Esophagus muscularis mucosa (tissue), 4 donors: ENCODE data around the gene SPDYE2B. TPM values are rescaled to one million over a fixed set of nuclear protein-coding genes. Genes with fewer than 3 reads are reported as not detected.
"Not testable (repeated sequence)": the region's sequence is repeated elsewhere in the genome, so short reads cannot be mapped to it uniquely, and the experiment has no call there.

Experiments
- DNase-seq: peaks from one replicate; pipeline ENCODE4 v3.0.0-alpha.2; 2017; ENCODE audit errors: extremely low spot score
- H3K27ac ChIP-seq, 4 donors: fragments of 200-600 bp; sonication (generic); replicated peaks in 1 of 4; 1 replicate in 3 of 4; 2 replicates in 1 of 4; pipeline ENCODE4 v1.5.1; 2016 to 2019; ENCODE audit warnings: mild to moderate bottlenecking in 1 of 4
- H3K27me3 ChIP-seq, 4 donors: fragments of 200-600 bp; sonication (generic); one replicate each; pipeline versions ENCODE4 v1.5.1 to v1.6.0; 2016 to 2019
- H3K36me3 ChIP-seq, 4 donors: fragments of 200-600 bp; sonication (generic); one replicate each; pipeline ENCODE4 v1.5.1; 2016 to 2019
- H3K4me1 ChIP-seq, 4 donors: fragments of 200-600 bp; sonication (generic); one replicate each; pipeline ENCODE4 v1.5.1; 2016 to 2019
- H3K4me3 ChIP-seq, 4 donors: fragments of 200-600 bp; sonication (generic); 1 replicate in 2 of 4; 2 replicates in 2 of 4; pipeline ENCODE4 v1.5.1; 2016 to 2019; ENCODE audit warnings: mild to moderate bottlenecking in 4 of 4, moderate library complexity in 1 of 4
- H3K9me3 ChIP-seq, 4 donors: fragments of 200-600 bp; sonication (generic); 1 replicate in 3 of 4; 2 replicates in 1 of 4; pipeline ENCODE4 v1.5.1; 2016 to 2019
- WGBS: methylation state at CpG from one replicate; pipeline ENCODE4 v1.1.5; 2018; 5-methylcytosine and 5-hydroxymethylcytosine counted together
- intact Hi-C: fragments of 100-400 bp; cut with DNase I; formaldehyde crosslinking; loops from one replicate; pipeline ENCODE4 v1.15.1; 2023
- total RNA-seq, 4 donors: library from RNA; depleted of rRNA; stranded (reverse); fragments of >200 nt; gene quantifications; one replicate each; pipeline versions ENCODE4 v1.1.0 to v1.2.1, GENCODE V29; 2016

Gene SPDYE2B
- total RNA-seq, 4 donors from 2014 or later: not detected

GRCh38 chr7:102616507-102617125 lies 33.5 kb upstream of the SPDYE2B start, which contains the start of gene RASA4:
TSS of gene RASA4 (minus strand) at chr7:102616756. CDS start at chr7:102616689, 67 bp downstream.
- no CpG with 5 or more reads among the region's 62 CpGs for WGBS
- intact Hi-C loops, H3K36me3 ChIP-seq, H3K4me1 ChIP-seq, H3K9me3 ChIP-seq, H3K27me3 ChIP-seq: not testable (repeated sequence)
- Histone ChIP-seq H3K4me3 (peak within 1 kb of the TSS; percentile 51 to 64 (median 54)), H3K27ac (peak within 1 kb of the TSS in 2 of 4 donors; percentile 62)
- DNase-seq: peak; percentile 87

GRCh38 chr7:102618122-102618521 lies 32.0 kb upstream of the SPDYE2B start:
- H3K4me3 ChIP-seq, intact Hi-C loops, H3K36me3 ChIP-seq, H3K9me3 ChIP-seq, H3K27me3 ChIP-seq, H3K4me1 ChIP-seq, H3K27ac ChIP-seq: not testable (repeated sequence)
- no CpG with 5 or more reads among the region's 8 CpGs for WGBS
- peak; percentile 75 for DNase-seq

- H3K4me1 ChIP-seq, H3K27ac ChIP-seq, H3K27me3 ChIP-seq, H3K36me3 ChIP-seq, H3K4me3 ChIP-seq, DNase-seq, H3K9me3 ChIP-seq, intact Hi-C loops: not testable (repeated sequence)
- WGBS: no CpG with 5 or more reads among the region's 8 CpGs
These were observed 22.7 kb upstream of the SPDYE2B start for GRCh38 chr7:102627271-102627904.

GRCh38 chr7:102630622-102631021 lies 19.5 kb upstream of the SPDYE2B start:
- DNase-seq, H3K4me3 ChIP-seq, H3K27me3 ChIP-seq, H3K27ac ChIP-seq, H3K4me1 ChIP-seq, H3K36me3 ChIP-seq, intact Hi-C loops, H3K9me3 ChIP-seq: not testable (repeated sequence)
- 60% methylated on average over 6 of the region's 9 CpGs for WGBS

DNA sequence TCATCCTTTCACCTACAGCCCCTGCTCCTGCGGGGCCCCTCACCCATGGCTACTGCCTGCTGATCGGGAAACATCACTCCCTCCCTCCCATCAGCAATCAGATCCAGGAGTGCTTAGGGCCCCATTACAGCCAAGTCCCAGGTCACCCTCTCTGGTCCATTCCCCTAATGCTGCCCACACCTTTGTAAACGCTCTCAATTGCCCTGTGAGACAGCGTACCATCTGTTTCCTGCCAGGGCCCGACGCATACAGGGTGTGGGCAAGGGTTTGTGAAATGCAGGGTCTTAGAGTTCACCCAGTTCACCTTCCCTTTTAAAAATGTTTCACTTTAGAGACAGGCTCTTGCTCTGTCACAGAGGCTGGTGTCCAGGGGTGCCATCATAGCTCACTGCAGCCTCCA lies 15.8 kb upstream of the SPDYE2B start:
- DNase-seq, H3K27me3 ChIP-seq, intact Hi-C loops, H3K4me1 ChIP-seq, H3K9me3 ChIP-seq, H3K27ac ChIP-seq, H3K4me3 ChIP-seq: not testable (repeated sequence)
- peaks cover 0 to 14% (median 0%) of the 10 kb centered on the region in 4 donors for H3K36me3 ChIP-seq
- 83% methylated on average over 2 of the region's 6 CpGs for WGBS

GRCh38 chr7:102635354-102635753 lies 14.8 kb upstream of the SPDYE2B start:
- intact Hi-C loops, H3K27ac ChIP-seq, DNase-seq, H3K4me1 ChIP-seq, H3K4me3 ChIP-seq, H3K27me3 ChIP-seq, H3K9me3 ChIP-seq: not testable (repeated sequence)
- H3K36me3 ChIP-seq: peaks cover 0 to 14% (median 0%) of the 10 kb centered on the region in 4 donors
- WGBS: no CpG with 5 or more reads among the region's 5 CpGs

DNA sequence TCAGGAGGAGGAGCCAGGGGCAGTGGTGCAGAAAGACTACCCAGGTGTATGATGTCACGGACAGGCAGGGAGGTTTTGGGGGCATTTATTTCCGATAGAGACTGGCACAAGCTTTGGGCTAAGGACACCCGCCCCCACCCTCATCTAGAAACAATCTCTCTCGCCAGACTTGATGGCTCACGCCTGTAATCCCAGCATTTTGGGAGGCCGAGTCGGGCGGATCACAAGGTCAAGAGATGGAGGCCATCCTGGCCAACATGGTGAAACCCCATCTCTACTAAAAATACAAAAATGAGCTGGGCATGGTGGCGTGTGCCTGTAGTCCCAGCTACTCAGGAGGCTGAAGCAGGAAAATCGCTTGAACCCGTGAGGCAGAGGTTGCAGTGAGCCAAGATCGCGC lies 13.2 kb upstream of the SPDYE2B start:
- 84% methylated on average over 8 of the region's 13 CpGs for WGBS
- intact Hi-C loops, H3K9me3 ChIP-seq, H3K4me3 ChIP-seq, H3K27me3 ChIP-seq, H3K27ac ChIP-seq, DNase-seq, H3K4me1 ChIP-seq: not testable (repeated sequence)
- peaks cover 0 to 14% (median 0%) of the 10 kb centered on the region in 4 donors for H3K36me3 ChIP-seq

DNA sequence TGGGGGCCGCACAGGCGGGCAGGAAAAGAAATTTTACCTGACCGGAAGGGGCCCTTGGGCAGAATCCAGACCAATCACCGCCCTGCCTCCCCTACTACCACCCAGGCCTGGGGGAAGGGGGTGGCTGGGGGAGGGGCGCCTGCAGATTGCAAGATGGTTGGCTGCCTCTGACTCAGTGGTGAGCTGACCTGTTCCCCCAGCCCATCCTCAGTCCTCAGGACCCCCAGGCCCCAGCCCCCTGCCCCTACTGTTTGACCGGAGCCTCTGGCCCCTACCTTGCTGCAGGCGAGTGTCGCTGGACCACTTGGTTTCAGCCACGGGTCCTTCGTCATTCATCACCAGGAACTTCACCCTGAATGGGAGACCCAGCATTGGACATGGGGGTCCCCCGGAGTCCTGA lies 11.3 kb upstream of the SPDYE2B start:
- H3K27me3 ChIP-seq, H3K9me3 ChIP-seq, intact Hi-C loops, H3K4me1 ChIP-seq, H3K27ac ChIP-seq, H3K4me3 ChIP-seq, DNase-seq: not testable (repeated sequence)
- 94% methylated on average over 6 of the region's 11 CpGs for WGBS
- peaks cover 0 to 14% (median 0%) of the 10 kb centered on the region in 4 donors for H3K36me3 ChIP-seq

- WGBS: no CpG with 5 or more reads among the region's 9 CpGs
- H3K36me3 ChIP-seq, intact Hi-C loops, H3K9me3 ChIP-seq, H3K27ac ChIP-seq, DNase-seq, H3K4me1 ChIP-seq, H3K27me3 ChIP-seq, H3K4me3 ChIP-seq: not testable (repeated sequence)
These were observed 7.4 kb upstream of the SPDYE2B start, which contains the start of gene UPK3BL1 for GRCh38 chr7:102642691-102643090. TSS of gene UPK3BL1 (minus strand) at chr7:102642791. CDS start at chr7:102642741, 50 bp downstream.

DNA sequence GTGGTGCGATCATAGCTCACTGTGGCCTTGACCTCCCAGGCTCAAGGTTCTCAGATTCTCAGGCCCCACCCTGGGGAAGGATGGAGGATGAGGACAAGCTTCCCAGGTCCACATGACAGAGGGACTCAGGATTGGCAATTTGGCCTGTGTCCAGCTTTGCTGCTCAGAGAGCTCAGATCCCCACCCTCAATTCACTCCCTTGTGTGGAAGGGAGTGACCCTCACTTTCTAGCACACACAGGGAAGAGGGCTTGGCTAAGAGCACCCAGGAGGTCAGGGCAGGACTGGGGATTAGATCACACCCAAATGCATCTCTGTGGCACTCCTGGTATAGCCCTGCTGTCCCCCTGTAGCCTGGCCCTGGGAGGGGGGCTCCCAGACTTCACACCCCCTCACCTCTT lies 6.7 kb upstream of the SPDYE2B start:
- H3K27me3 ChIP-seq, H3K4me1 ChIP-seq, DNase-seq, intact Hi-C loops, H3K27ac ChIP-seq, H3K36me3 ChIP-seq, H3K4me3 ChIP-seq, H3K9me3 ChIP-seq: not testable (repeated sequence)
- no CpG with 5 or more reads among the region's 1 CpG for WGBS

- H3K36me3 ChIP-seq, H3K4me3 ChIP-seq, intact Hi-C loops, H3K27me3 ChIP-seq, H3K4me1 ChIP-seq, H3K9me3 ChIP-seq, H3K27ac ChIP-seq, DNase-seq: not testable (repeated sequence)
- WGBS: 92% methylated on average over 7 of the region's 7 CpGs
These were observed 2.3 kb upstream of the SPDYE2B start for GRCh38 chr7:102647813-102648212.

- H3K27me3 ChIP-seq, intact Hi-C loops, H3K4me1 ChIP-seq, H3K4me3 ChIP-seq, H3K9me3 ChIP-seq, H3K36me3 ChIP-seq, H3K27ac ChIP-seq, DNase-seq: not testable (repeated sequence)
- WGBS: no CpG with 5 or more reads among the region's 11 CpGs
These were observed 14.6 kb downstream of the SPDYE2B start for GRCh38 chr7:102664765-102665164.

DNA sequence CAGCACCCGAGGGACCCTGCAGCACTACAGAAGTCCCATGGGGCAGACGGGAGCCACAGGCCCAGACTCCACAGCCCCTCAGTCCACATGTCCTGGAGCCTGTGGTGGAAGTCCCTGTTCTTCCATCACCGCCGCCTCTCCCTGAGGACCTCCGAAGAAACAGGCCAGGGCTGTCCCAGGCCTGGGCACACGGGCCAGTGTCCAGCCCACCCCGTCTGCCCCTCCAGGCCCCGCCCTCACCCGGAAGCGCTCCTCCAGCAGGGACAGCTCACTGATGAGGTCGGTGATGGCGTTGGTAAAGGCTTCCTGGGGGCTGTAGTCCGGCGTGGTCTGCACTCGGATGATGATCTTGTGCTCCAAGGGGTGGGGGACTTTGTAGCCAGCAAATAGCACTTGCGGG lies 16.7 kb downstream of the SPDYE2B start:
- no CpG with 5 or more reads among the region's 16 CpGs for WGBS
- H3K36me3 ChIP-seq, H3K4me3 ChIP-seq, H3K27me3 ChIP-seq, H3K4me1 ChIP-seq, DNase-seq, H3K9me3 ChIP-seq, intact Hi-C loops, H3K27ac ChIP-seq: not testable (repeated sequence)
